IMR-90 (cell line): Measurements from ENCODE around the gene NELFE. TPM values are rescaled to one million over a fixed set of nuclear protein-coding genes. Genes with fewer than 3 reads are reported as not detected.
"Not testable (repeated sequence)": the region's sequence is repeated elsewhere in the genome, so short reads cannot be mapped to it uniquely, and the experiment has no call there.

ENCODE experiments used
- ATAC-seq: fragments of 200-7000 bp; cut with Tn5 transposase; 2 replicates; pipeline ENCODE4 v1.9.1; 2020; ENCODE audit warnings: low read depth, mild to moderate bottlenecking, moderate library complexity
- BruUV-seq: library from RNA; stranded (reverse); fragments of 400-500 nt; replicated peaks from 2 replicates; lab custom pipeline; 2021; lab: Mats Ljungman, UMichigan
- CTCF ChIA-PET: fragments of 300-600 bp; formaldehyde crosslinking; extraction: SDS; loops from one replicate; lab custom pipeline; 2021; ENCODE audit warnings: antibody characterized with exemption; lab: Yijun Ruan, JAX
- POLR2A ChIA-PET: fragments of 300-600 bp; sonication (Branson Sonifier 250); formaldehyde crosslinking; loops from one replicate; lab custom pipeline; 2022; ENCODE audit warnings: antibody characterized with exemption; ENCODE audit not compliant: unreplicated experiment; lab: Charles Lee
- DNase-seq: peaks from one replicate; pipeline ENCODE4 v3.0.0; 2013
- H2AFZ ChIP-seq: replicated peaks from 2 replicates; pipeline ENCODE3; 2013; ENCODE audit warnings: low read length, mild to moderate bottlenecking; ENCODE audit not compliant: poor library complexity
- H2AK5ac ChIP-seq: 2 replicates; pipeline ENCODE4 v1.6.1; 2013; ENCODE audit warnings: low read depth, low read length, inconsistent platforms
- H2AK9ac ChIP-seq: replicated peaks from 2 replicates; pipeline ENCODE3; 2013; ENCODE audit warnings: mild to moderate bottlenecking, low read depth, low read length, moderate library complexity; ENCODE audit not compliant: poor library complexity
- H2BK120ac ChIP-seq: 2 replicates; pipeline ENCODE4 v1.6.1; 2013; ENCODE audit warnings: low read depth, low read length, inconsistent platforms
- H2BK15ac ChIP-seq: 3 replicates; pipeline ENCODE4 v1.6.1; 2013; ENCODE audit warnings: low read depth, low read length, inconsistent platforms
- H2BK20ac ChIP-seq: 2 replicates; pipeline ENCODE4 v1.6.1; 2013; ENCODE audit warnings: low read depth, mild to moderate bottlenecking, inconsistent platforms, low read length, moderate library complexity
- H2BK5ac ChIP-seq: 2 replicates; pipeline ENCODE4 v1.6.1; 2013; ENCODE audit warnings: mild to moderate bottlenecking, low read depth, low read length, inconsistent platforms; ENCODE audit not compliant: poor library complexity, severe bottlenecking
- H3K14ac ChIP-seq: replicated peaks from 2 replicates; pipeline ENCODE4 v1.6.1; 2013; ENCODE audit warnings: low read depth, low read length, inconsistent platforms
- H3K18ac ChIP-seq: 2 replicates; pipeline ENCODE4 v1.6.1; 2013; ENCODE audit warnings: low read depth, low read length, control low read depth
- H3K23ac ChIP-seq: 2 replicates; pipeline ENCODE4 v1.6.1; 2013; ENCODE audit warnings: low read depth, low read length, inconsistent platforms
- H3K27ac ChIP-seq: 2 replicates; pipeline ENCODE4 v1.5.1; 2013; ENCODE audit warnings: mild to moderate bottlenecking, control low read depth, low read length; ENCODE audit not compliant: insufficient read depth
- H3K27me3 ChIP-seq: 2 replicates; pipeline ENCODE4 v1.6.1; 2013; ENCODE audit warnings: low read length; ENCODE audit not compliant: control insufficient read depth, insufficient read depth
- H3K36me3 ChIP-seq: 2 replicates; pipeline ENCODE4 v1.6.1; 2013; ENCODE audit warnings: low read length, mixed read lengths; ENCODE audit not compliant: control insufficient read depth, insufficient read depth
- H3K4ac ChIP-seq: 2 replicates; pipeline ENCODE4 v1.6.1; 2013; ENCODE audit warnings: low read depth, low read length, inconsistent platforms
- H3K4me1 ChIP-seq: 2 replicates; pipeline ENCODE4 v1.6.1; 2013; ENCODE audit warnings: low read length, mixed read lengths; ENCODE audit not compliant: control insufficient read depth, insufficient read depth
- H3K4me2 ChIP-seq: 2 replicates; pipeline ENCODE4 v1.6.1; 2013; ENCODE audit warnings: low read depth, mild to moderate bottlenecking, control low read depth, low read length, moderate library complexity
- H3K4me3 ChIP-seq: 2 replicates; pipeline ENCODE4 v1.5.1; 2013; ENCODE audit warnings: low read depth, mild to moderate bottlenecking, control low read depth, low read length, moderate library complexity; ENCODE audit not compliant: insufficient read depth
- H3K56ac ChIP-seq: 2 replicates; pipeline ENCODE4 v1.6.1; 2013; ENCODE audit warnings: low read length, inconsistent platforms; ENCODE audit not compliant: insufficient read depth; ENCODE audit errors: extremely low read depth
- H3K79me1 ChIP-seq, 2 experiments: 2 replicates each; pipeline ENCODE4 v1.6.1; 2013; ENCODE audit warnings: low read length in 2 of 2, inconsistent platforms in 1 of 2, low read depth in 1 of 2
- H3K9ac ChIP-seq: 2 replicates; pipeline ENCODE4 v1.6.1; 2013; ENCODE audit warnings: low read depth, low read length, control low read depth
- H3K9me1 ChIP-seq: 2 replicates; pipeline ENCODE4 v1.6.1; 2013; ENCODE audit warnings: low read length, inconsistent platforms; ENCODE audit not compliant: insufficient read depth
- H3K9me3 ChIP-seq: 2 replicates; pipeline ENCODE4 v1.6.1; 2013; ENCODE audit warnings: low read length; ENCODE audit not compliant: control insufficient read depth, insufficient read depth
- H4K20me1 ChIP-seq: 2 replicates; pipeline ENCODE4 v1.6.1; 2013; ENCODE audit warnings: low read length, inconsistent platforms; ENCODE audit not compliant: insufficient read depth
- H4K5ac ChIP-seq: 2 replicates; pipeline ENCODE4 v1.6.1; 2013; ENCODE audit warnings: mild to moderate bottlenecking, low read depth, low read length, control low read depth
- H4K8ac ChIP-seq, 2 experiments: 2 replicates each; pipeline ENCODE4 v1.6.1; 2013; ENCODE audit warnings: low read depth in 2 of 2, low read length in 2 of 2, control low read depth in 1 of 2, inconsistent platforms in 1 of 2
- H4K91ac ChIP-seq: 2 replicates; pipeline ENCODE4 v1.6.1; 2013; ENCODE audit warnings: low read depth, low read length, inconsistent platforms; ENCODE audit not compliant: insufficient read depth
- whole genome bisulfite sequencing, 2 experiments: methylation state at CpG; one replicate each; pipeline versions ENCODE4 v1.1.5 to v1.1.7; 2013; ENCODE audit warnings: missing lambda C conversion rate in 2 of 2; ENCODE audit not compliant: insufficient read length in 1 of 2; ENCODE audit errors: extremely low coverage in 2 of 2; 5-methylcytosine and 5-hydroxymethylcytosine counted together
- dilution Hi-C: fragments of 300-500 bp; cut with HindIII; formaldehyde crosslinking; loops from one replicate; pipeline ENCODE4 v1.14.3; 2018; ENCODE audit warnings: low sequenced_read_pairs; ENCODE audit not compliant: unreplicated experiment
- in situ Hi-C: fragments of 300-500 bp; cut with MboI; formaldehyde crosslinking; loops from 3 replicates; pipeline ENCODE4 v1.14.3; 2019; ENCODE audit warnings: low sequenced_read_pairs, inconsistent platforms, mixed read lengths
- intact Hi-C: fragments of 100-400 bp; cut with micrococcal nuclease; formaldehyde crosslinking; loops from 2 replicates; pipeline ENCODE4 v1.10.0; 2022
- polyA plus RNA-seq, 3 experiments: library from polyadenylated mRNA; depleted of rRNA; stranded (reverse); fragments of >200 nt; gene quantifications; 2 replicates each; pipeline ENCODE4 v1.2.3, GENCODE V29; 2012; ENCODE audit warnings: low replicate concordance in 1 of 3
- total RNA-seq: library from RNA; depleted of rRNA; stranded (reverse); fragments of >200 nt; gene quantifications from 2 replicates; pipeline ENCODE4 v1.2.3, GENCODE V29; 2012

NELFE gene
- total and polyA plus RNA-seq, 2 of the 4 experiments (the other 2 are of a cell fraction): 63.6 to 76.0 TPM

- H3K4me2 ChIP-seq, H4K5ac ChIP-seq, H4K20me1 ChIP-seq, H3K4ac ChIP-seq, H2BK120ac ChIP-seq, BruUV-seq, H2AK9ac ChIP-seq, H3K56ac ChIP-seq, H3K4me1 ChIP-seq, H3K36me3 ChIP-seq, H3K27ac ChIP-seq, H2BK15ac ChIP-seq, H3K27me3 ChIP-seq, H3K23ac ChIP-seq, H3K9me3 ChIP-seq, H4K91ac ChIP-seq, dilution Hi-C loops, H2AK5ac ChIP-seq, H3K18ac ChIP-seq, H2BK20ac ChIP-seq, H3K9me1 ChIP-seq, POLR2A ChIA-PET, intact Hi-C loops, H3K9ac ChIP-seq, CTCF ChIA-PET, H3K14ac ChIP-seq, H3K79me1 ChIP-seq, H4K8ac ChIP-seq, in situ Hi-C loops, H3K4me3 ChIP-seq, DNase-seq, H2BK5ac ChIP-seq, H2AFZ ChIP-seq: not testable (repeated sequence)
- ATAC-seq: peak; percentile 48; the same call in 1 of the 2 replicates
- no CpG with 5 or more reads among the region's 7 CpGs for WGBS, 2 experiments
Observed at GRCh38 chr6:31981744-31982143, 23.0 kb upstream of the NELFE start, which contains the start of gene C4A. Gene C4A, plus strand, starts transcription at chr6:31982057. Its CDS starts 51 bp downstream, at chr6:31982108.

- WGBS, 2 experiments: no CpG with 5 or more reads among the region's 5 CpGs
- dilution Hi-C loops, H4K20me1 ChIP-seq, H4K91ac ChIP-seq, H3K4me1 ChIP-seq, H2AFZ ChIP-seq, H2BK5ac ChIP-seq, H2BK20ac ChIP-seq, BruUV-seq, H2BK120ac ChIP-seq, ATAC-seq, H3K4ac ChIP-seq, H3K14ac ChIP-seq, H2AK5ac ChIP-seq, H3K79me1 ChIP-seq, DNase-seq, H3K4me3 ChIP-seq, H3K23ac ChIP-seq, H3K56ac ChIP-seq, intact Hi-C loops, CTCF ChIA-PET, H3K36me3 ChIP-seq, H3K4me2 ChIP-seq, H3K27ac ChIP-seq, POLR2A ChIA-PET, H2BK15ac ChIP-seq, H3K27me3 ChIP-seq, H3K9me1 ChIP-seq, H2AK9ac ChIP-seq, H4K8ac ChIP-seq, H3K9me3 ChIP-seq, H4K5ac ChIP-seq, H3K9ac ChIP-seq, H3K18ac ChIP-seq, in situ Hi-C loops: not testable (repeated sequence)
Observed at GRCh38 chr6:31980998-31981397, 22.2 kb upstream of the NELFE start.
